ENCODE data around the gene CKAP4. TPM values are rescaled to one million over a fixed set of nuclear protein-coding genes. Genes with fewer than 3 reads are reported as not detected.

CKAP4 gene
- total RNA-seq, 6 experiments from 2014 or later = 16.8 to 43.7 (median 28.3) TPM

DNA sequence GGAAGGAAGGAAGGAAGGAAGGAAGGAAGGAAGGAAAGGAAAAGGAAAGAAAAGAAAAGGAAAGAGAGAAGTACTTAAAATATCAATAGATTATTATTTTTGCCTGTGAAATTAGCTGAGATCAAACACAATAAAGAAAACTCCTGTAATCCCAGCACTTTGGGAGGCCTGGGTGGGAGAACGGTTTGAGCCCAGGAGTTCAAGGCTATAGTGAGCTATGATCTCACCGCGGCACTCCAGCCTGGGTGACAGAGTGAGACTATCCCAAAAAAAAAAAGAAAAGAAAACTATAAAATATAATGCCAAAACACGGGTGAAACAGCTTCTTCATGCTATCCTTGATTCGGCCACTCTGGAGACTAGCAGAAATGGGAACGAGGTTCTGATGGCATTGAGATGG is 26.2 kb upstream of the CKAP4 start:
- TF ChIP-seq, protein P1, sequence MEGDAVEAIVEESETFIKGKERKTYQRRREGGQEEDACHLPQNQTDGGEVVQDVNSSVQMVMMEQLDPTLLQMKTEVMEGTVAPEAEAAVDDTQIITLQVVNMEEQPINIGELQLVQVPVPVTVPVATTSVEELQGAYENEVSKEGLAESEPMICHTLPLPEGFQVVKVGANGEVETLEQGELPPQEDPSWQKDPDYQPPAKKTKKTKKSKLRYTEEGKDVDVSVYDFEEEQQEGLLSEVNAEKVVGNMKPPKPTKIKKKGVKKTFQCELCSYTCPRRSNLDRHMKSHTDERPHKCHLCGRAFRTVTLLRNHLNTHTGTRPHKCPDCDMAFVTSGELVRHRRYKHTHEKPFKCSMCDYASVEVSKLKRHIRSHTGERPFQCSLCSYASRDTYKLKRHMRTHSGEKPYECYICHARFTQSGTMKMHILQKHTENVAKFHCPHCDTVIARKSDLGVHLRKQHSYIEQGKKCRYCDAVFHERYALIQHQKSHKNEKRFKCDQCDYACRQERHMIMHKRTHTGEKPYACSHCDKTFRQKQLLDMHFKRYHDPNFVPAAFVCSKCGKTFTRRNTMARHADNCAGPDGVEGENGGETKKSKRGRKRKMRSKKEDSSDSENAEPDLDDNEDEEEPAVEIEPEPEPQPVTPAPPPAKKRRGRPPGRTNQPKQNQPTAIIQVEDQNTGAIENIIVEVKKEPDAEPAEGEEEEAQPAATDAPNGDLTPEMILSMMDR (IDR thresholded peaks at IDR 0.05) = no peak
- TF ChIP-seq POLR2A (IDR thresholded peaks at IDR 0.05) = no peak
- Histone ChIP-seq H3K4me3 (no peak overlapping the region), H3K9me3 (no peaks in the 10 kb centered on the region), H3K27ac (peak overlapping the region; percentile 69 to 88 (median 72)), H3K36me3 (no peaks in the 10 kb centered on the region), H3K4me1 (peaks cover 0 to 27% (median 4%) of the 10 kb centered on the region in 4 donors), H3K27me3 (no peaks in the 10 kb centered on the region)
- DNase-seq (no peak), ATAC-seq (no peak)
- intact Hi-C loops (cut with DNase I) = no loop called here
- WGBS (ENCODE audit: insufficient coverage, low coverage, low lambda C conversion rate, missing lambda C conversion rate) = 73% methylated on average over 6 of the region's 6 CpGs

DNA sequence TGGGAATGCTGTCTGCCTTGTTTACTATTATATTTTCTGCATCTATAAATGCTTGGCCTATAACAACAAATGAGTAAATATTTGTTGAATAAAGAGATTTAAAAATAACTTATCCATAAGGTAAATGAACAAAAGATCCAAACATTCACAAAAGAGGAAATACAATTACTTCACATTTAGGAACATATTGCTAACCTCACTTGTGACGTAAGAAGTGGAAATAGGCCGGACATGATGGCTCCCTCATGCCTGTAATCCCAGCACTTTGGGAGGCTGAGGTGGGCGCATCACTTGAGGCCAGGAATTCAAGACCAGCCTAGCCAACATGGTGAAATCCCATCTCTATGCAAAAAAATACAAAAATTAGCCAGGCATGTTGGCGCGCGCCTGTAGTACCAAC is 25.7 kb upstream of the CKAP4 start:
- no peak for DNase-seq
- H3K27me3 ChIP-seq = no peaks in the 10 kb centered on the region
- H3K27ac ChIP-seq = peak overlapping the region in 2 of 3 donors; percentile 72 to 88
- TF ChIP-seq, protein P1 (IDR thresholded peaks at IDR 0.05) = no peak
- no peak for TF ChIP-seq POLR2A (IDR thresholded peaks at IDR 0.05)
- intact Hi-C loops (cut with DNase I) = no loop called here
- ATAC-seq = no peak
- H3K4me1 ChIP-seq = peaks cover 0 to 27% (median 4%) of the 10 kb centered on the region in 4 donors
- 90% methylated on average over 5 of the region's 6 CpGs for WGBS (ENCODE audit: insufficient coverage, low coverage, low lambda C conversion rate, missing lambda C conversion rate)
- H3K36me3 ChIP-seq = no peaks in the 10 kb centered on the region
- H3K9me3 ChIP-seq = no peaks in the 10 kb centered on the region
- no peak overlapping the region for H3K4me3 ChIP-seq

- peaks cover 0 to 27% (median 4%) of the 10 kb centered on the region in 4 donors for H3K4me1 ChIP-seq
- intact Hi-C loops (cut with DNase I) = no loop called here
- H3K27ac ChIP-seq = peak overlapping the region in 1 of 3 donors; percentile 54
Observed at GRCh38 chr12:106271575-106272505, 24.0 kb upstream of the CKAP4 start.

DNA sequence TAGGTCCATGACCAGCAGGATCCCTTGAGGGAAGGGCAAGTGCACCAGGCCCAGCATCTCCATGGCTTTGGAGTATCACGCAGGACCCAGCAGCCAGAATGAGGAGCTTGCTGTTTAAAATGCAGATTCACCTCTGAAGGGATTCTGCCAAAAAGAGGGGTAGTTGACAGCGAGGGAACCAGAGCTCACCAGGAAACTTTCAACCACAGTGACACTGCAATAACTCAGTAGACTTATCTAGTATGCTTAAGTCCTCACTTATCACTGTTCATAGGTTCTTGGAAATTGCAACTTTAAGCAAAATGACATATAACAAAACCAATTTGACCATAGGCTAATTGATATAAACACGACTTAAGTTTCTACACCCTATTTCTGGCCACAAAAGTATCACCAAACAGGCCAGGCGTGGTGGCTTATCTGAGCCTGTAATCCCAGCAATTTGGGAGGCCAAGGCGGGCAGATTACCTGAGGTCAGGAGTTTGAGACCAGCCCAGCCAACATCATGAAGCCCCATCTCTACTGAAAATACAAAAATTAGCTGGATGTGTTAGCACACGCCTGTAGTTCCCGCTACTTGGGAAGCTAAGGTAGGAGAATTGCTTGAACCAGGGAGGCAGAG is 21.4 kb upstream of the CKAP4 start:
- H3K9me3 ChIP-seq = no peaks in the 10 kb centered on the region
- H3K4me1 ChIP-seq = peaks cover 0 to 15% (median 0%) of the 10 kb centered on the region in 4 donors
- DNase-seq (no peak), ATAC-seq (no peak)
- H3K4me3 ChIP-seq = no peak overlapping the region
- no peaks in the 10 kb centered on the region for H3K27me3 ChIP-seq
- no peak overlapping the region for H3K27ac ChIP-seq
- TF ChIP-seq, protein P1 (IDR thresholded peaks at IDR 0.05) = no peak
- TF ChIP-seq POLR2A (IDR thresholded peaks at IDR 0.05) = no peak
- WGBS (ENCODE audit: insufficient coverage, low coverage, low lambda C conversion rate, missing lambda C conversion rate) = 80% methylated on average over 7 of the region's 7 CpGs
- intact Hi-C loops (cut with DNase I) = no loop called here
- H3K36me3 ChIP-seq = no peaks in the 10 kb centered on the region

More at GRCh38 chr12:106271575-106272505, 24.0 kb upstream of the CKAP4 start:
- Histone ChIP-seq H3K9me3 (no peaks in the 10 kb centered on the region), H3K27me3 (no peaks in the 10 kb centered on the region), H3K36me3 (no peaks in the 10 kb centered on the region), H3K4me3 (no peak overlapping the region)
- TF ChIP-seq POLR2A (IDR thresholded peaks at IDR 0.05) = no peak
- TF ChIP-seq, protein P1 (IDR thresholded peaks at IDR 0.05) = no peak
- ATAC-seq = peak in 3 of 4 donors; percentile 39 to 50 (median 48)
- peak in 1 of 3 donors; percentile 60 for DNase-seq
- 82% methylated on average over 5 of the region's 5 CpGs for WGBS (ENCODE audit: insufficient coverage, low coverage, low lambda C conversion rate, missing lambda C conversion rate)
